Spleen (tissue), 11 donors: ENCODE measurements around the gene FOXK1. TPM values are rescaled to one million over a fixed set of nuclear protein-coding genes. Genes with fewer than 3 reads are reported as not detected.

Experiments used
- DNase-seq: peaks from one replicate; pipeline ENCODE4 v3.0.0-alpha.2; 2020
- H3K27ac ChIP-seq, 8 donors: fragments of 200-600 bp; sonication (generic) in 7 of 8; 1 replicate in 4 of 8; 2 replicates in 4 of 8; pipeline versions ENCODE4 v1.5.0 to v1.8.0; 2016 to 2021; ENCODE audit warnings: inconsistent platforms in 4 of 8, mild to moderate bottlenecking in 4 of 8, moderate library complexity in 1 of 8
- H3K27me3 ChIP-seq, 7 donors: fragments of 200-600 bp; sonication (generic) in 6 of 7; replicated peaks in 1 of 7; 1 replicate in 4 of 7; 2 replicates in 3 of 7; pipeline versions ENCODE4 v1.5.0 to v1.8.0; 2016 to 2021; ENCODE audit warnings: inconsistent platforms in 3 of 7, mild to moderate bottlenecking in 1 of 7
- H3K36me3 ChIP-seq, 6 donors: fragments of 200-600 bp; sonication (generic) in 5 of 6; 1 replicate in 4 of 6; 2 replicates in 2 of 6; pipeline versions ENCODE4 v1.5.0 to v1.8.0; 2016 to 2021; ENCODE audit warnings: inconsistent platforms in 2 of 6
- H3K4me1 ChIP-seq, 6 donors: fragments of 200-600 bp; sonication (generic) in 5 of 6; 1 replicate in 3 of 6; 2 replicates in 3 of 6; pipeline versions ENCODE4 v1.5.0 to v1.8.0; 2016 to 2021; ENCODE audit warnings: inconsistent platforms in 3 of 6
- H3K4me3 ChIP-seq, 8 donors: fragments of 200-600 bp; sonication (generic) in 7 of 8; 1 replicate in 4 of 8; 2 replicates in 4 of 8; pipeline versions ENCODE4 v1.5.0 to v1.8.0; 2016 to 2021; ENCODE audit warnings: inconsistent platforms in 4 of 8, mild to moderate bottlenecking in 4 of 8, moderate library complexity in 2 of 8
- H3K9me3 ChIP-seq, 8 donors: fragments of 200-600 bp; sonication (generic) in 7 of 8; 1 replicate in 4 of 8; 2 replicates in 4 of 8; pipeline versions ENCODE4 v1.5.0 to v1.8.0; 2016 to 2021; ENCODE audit warnings: inconsistent platforms in 4 of 8
- POLR2A ChIP-seq, 3 donors: fragments of 450-650 bp; IDR thresholded peaks; one replicate each; pipeline ENCODE4 v1.5.1; 2017; ENCODE audit warnings: antibody characterized with exemption in 3 of 3, mild to moderate bottlenecking in 1 of 3
- POLR2AphosphoS5 ChIP-seq, 3 donors: sonication (generic); formaldehyde crosslinking; IDR thresholded peaks; one replicate each; pipeline ENCODE4 v1.5.1; 2017; ENCODE audit warnings: antibody characterized with exemption in 3 of 3
- WGBS, 5 donors: extraction: QIAGEN DNeasy Blood & Tissue Kit in 3 of 5; methylation state at CpG; one replicate each; pipeline versions ENCODE4 v1.1.5 to v1.1.7; 2013 to 2018; 5-methylcytosine and 5-hydroxymethylcytosine counted together
- intact Hi-C: fragments of 100-400 bp; cut with DNase I; formaldehyde crosslinking; loops from one replicate; pipeline ENCODE4 v1.15.0; 2023; ENCODE audit warnings: low total_unique reads
- polyA plus RNA-seq, 3 donors: library from polyadenylated mRNA; stranded (reverse); fragments of 200-250 nt; gene quantifications; one replicate each; pipeline ENCODE4 v1.2.1, GENCODE V29; 2013
- total RNA-seq, 7 donors: library from RNA; depleted of rRNA in 3 of 7; stranded (reverse); fragments of >200 nt in 3 of 7; fragmentation: NEBNext Ultra II Directional in 4 of 7; extraction: Animal tissue kit (Norgen Biotek cat#: 25700) in 4 of 7; gene quantifications; one replicate each; pipeline versions ENCODE4 v1.1.0 to v1.2.1, GENCODE V29; 2016 to 2021
- TF ChIP-seq, protein P1 (sequence below), 11 experiments: fragments of 200-600 bp in 7 of 11; fragments of 450-650 bp in 4 of 11; sonication (generic) in 4 of 11; IDR thresholded peaks in 8 of 11; conservative IDR thresholded peaks in 3 of 11; 1 replicate in 7 of 11; 2 replicates in 4 of 11; pipeline versions ENCODE4 v1.4.0 to v1.8.0; 2016 to 2021; ENCODE audit warnings: antibody characterized with exemption in 11 of 11, inconsistent platforms in 4 of 11, mild to moderate bottlenecking in 1 of 11
- donor health status: healthy with polysubstance abuse.
- donor health status: DM: no; HTN: no; CAD: no; lungs with moderate emphysema.
- donor health status: DM: no; HTN: no; CAD: no.
- donor health status: Bipolar disorder and iron deficiency.
- donor health status: healthy.
- donor health status: DM: no; HTN: no; CAD: no.
- donor health status: DM: yes; HTN: yes; CAD: no.

FOXK1 gene
- total and polyA plus RNA-seq, 10 donors, result 2.6 to 46.0 (median 34.8) TPM

DNA sequence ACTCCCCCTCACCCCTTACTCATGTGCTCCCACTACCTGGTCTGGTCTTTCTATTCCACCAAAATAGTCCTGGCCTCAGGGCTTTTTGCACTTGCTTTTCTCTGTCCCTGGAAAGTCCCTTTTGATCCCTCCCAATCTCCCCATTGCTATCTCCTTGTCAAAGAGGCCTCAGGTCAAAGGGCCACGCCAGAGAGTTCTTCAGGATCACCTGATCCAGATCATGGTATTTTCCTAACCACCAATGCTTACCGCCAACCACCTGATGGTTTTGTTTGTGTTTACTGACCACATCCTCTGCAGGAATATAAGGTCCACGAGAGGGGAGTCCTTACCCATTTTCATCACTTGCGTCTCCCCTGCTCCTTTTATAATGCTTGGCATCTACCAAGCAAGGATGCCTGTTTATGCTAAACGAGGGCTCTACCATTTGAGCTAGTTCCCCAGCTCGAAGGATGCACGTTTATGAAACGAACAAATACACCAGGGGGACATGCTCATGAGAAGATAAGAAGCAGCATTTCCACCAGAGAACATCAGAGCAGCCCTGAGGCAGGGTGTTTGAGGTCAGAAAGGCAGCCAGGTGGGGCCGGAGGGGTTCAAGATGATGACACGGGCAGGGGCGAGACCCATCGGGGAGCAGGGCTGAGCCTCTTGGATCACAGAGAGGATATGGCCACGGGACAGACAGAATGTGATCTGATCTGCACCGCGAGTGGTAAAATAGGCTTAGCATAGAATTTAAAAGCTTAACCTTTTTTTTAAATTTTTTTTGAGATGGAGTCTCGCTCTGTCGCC is 43.1 kb upstream of the FOXK1 start:
- 75 to 83% (median 79%) methylated on average over 17 of the region's 17 CpGs for WGBS, 5 donors
- no peak overlapping the region for H3K27ac ChIP-seq
- H3K4me1 ChIP-seq, result peaks cover 0 to 19% (median 13%) of the 10 kb centered on the region in 6 donors
- no peaks in the 10 kb centered on the region for H3K9me3 ChIP-seq
- TF ChIP-seq POLR2A (IDR thresholded peaks at IDR 0.05), result no peak
- TF ChIP-seq, protein P1, sequence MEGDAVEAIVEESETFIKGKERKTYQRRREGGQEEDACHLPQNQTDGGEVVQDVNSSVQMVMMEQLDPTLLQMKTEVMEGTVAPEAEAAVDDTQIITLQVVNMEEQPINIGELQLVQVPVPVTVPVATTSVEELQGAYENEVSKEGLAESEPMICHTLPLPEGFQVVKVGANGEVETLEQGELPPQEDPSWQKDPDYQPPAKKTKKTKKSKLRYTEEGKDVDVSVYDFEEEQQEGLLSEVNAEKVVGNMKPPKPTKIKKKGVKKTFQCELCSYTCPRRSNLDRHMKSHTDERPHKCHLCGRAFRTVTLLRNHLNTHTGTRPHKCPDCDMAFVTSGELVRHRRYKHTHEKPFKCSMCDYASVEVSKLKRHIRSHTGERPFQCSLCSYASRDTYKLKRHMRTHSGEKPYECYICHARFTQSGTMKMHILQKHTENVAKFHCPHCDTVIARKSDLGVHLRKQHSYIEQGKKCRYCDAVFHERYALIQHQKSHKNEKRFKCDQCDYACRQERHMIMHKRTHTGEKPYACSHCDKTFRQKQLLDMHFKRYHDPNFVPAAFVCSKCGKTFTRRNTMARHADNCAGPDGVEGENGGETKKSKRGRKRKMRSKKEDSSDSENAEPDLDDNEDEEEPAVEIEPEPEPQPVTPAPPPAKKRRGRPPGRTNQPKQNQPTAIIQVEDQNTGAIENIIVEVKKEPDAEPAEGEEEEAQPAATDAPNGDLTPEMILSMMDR (IDR thresholded peaks at IDR 0.05 in 8 of 11, conservative IDR thresholded peaks at IDR 0.05 in 3 of 11), result no peak
- no peak for TF ChIP-seq POLR2AphosphoS5 (IDR thresholded peaks at IDR 0.05)
- intact Hi-C loops, result no loop called here
- no peaks in the 10 kb centered on the region for H3K36me3 ChIP-seq
- H3K4me3 ChIP-seq, result no peak overlapping the region
- no peak for DNase-seq
- peaks cover 0 to 10% (median 0%) of the 10 kb centered on the region in 7 donors for H3K27me3 ChIP-seq

DNA sequence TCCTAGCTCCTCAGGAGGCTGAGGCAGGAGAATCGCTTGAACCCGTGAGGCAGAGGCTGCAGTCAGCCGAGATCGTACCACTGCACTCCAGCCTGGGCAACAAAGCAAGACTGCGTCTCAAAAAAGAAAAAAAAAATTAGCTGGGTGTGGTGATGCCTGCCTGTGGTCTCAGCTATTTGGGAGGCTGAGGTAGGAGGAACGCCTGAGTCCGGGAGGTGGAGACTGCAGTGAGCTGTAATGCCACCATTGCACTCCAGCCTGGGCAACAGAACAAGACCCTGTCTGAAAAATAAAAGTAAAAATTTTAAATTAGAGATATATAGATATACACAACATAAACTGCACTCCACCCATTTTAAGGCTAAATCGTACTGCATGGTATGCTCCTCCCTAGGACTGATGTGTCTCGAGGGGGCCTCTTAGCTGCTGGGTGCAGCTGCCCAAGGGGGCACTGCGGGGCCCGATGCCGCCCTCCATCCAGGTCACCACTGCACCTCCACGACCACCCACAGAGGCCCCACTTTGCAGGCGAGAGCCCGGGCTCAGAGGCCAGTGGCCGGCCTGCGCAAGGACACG is 40.9 kb upstream of the FOXK1 start:
- Histone ChIP-seq H3K4me1 (peaks cover 0 to 19% (median 13%) of the 10 kb centered on the region in 6 donors), H3K27me3 (no peaks in the 10 kb centered on the region), H3K27ac (peak overlapping the region; percentile 84 to 96 (median 92)), H3K4me3 (peak overlapping the region; percentile 53 to 89 (median 75)), H3K9me3 (no peaks in the 10 kb centered on the region), H3K36me3 (no peaks in the 10 kb centered on the region)
- DNase-seq, result no peak
- 34 to 38% (median 36%) methylated on average over 15 to 18 of the region's 18 CpGs for WGBS, 5 donors
- intact Hi-C loops, result loop anchor here (5.0 kb wide), 1 partner anchor 41 kb away; the partner anchor contains the start of gene FOXK1
- TF ChIP-seq, protein P1 (IDR thresholded peaks at IDR 0.05 in 8 of 11, conservative IDR thresholded peaks at IDR 0.05 in 3 of 11), result peak in 3 of 11 experiments; percentile 16 to 23 (median 19)
- TF ChIP-seq POLR2A (IDR thresholded peaks at IDR 0.05) (no peak), POLR2AphosphoS5 (IDR thresholded peaks at IDR 0.05) (no peak)

DNA sequence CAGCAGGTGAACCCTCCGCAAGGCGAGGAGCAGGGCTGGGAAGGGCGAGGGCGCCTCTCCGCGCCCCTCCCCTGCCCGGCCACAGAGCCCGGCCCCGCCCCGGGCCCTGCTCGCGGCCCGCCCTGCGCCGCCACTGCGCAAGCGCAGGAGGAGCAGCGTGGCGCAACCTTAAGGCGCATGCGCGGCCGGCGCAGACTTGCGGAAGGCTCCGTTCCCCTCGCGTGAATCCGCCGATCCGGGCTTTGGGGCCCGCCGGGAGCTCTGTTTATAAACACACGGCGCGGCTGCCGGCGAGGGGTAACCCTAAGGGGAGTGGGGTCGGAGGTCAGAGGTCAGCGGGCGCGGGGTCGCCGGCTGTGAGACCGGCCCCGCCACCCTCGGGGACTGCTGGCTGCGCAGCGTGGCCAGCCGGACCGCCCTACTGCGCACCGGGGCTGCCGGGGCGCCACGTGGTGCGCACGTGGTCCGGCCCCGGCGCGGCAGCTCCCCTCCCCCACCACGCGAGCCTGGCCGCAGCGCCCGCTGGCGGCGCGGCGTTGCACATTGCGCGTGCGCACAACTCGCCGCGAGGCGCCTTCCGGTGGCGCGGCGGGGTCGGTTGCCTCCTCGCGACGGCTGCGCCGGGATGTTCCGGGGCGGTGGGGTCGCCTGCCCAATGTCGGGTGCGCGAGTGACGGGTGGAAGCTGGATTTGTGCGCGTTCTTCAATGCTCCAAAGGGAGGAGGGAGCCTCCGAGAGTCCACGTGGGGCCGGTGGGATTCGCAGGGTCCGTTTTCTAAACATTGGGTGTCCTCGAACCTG is 40.2 kb upstream of the FOXK1 start:
- TF ChIP-seq POLR2AphosphoS5 (IDR thresholded peaks at IDR 0.05), result peak; percentile 97 to 98 (median 97)
- TF ChIP-seq, protein P1 (IDR thresholded peaks at IDR 0.05 in 8 of 11, conservative IDR thresholded peaks at IDR 0.05 in 3 of 11), result peak in 8 of 11 experiments; percentile 12 to 65 (median 52)
- TF ChIP-seq POLR2A (IDR thresholded peaks at IDR 0.05), result peak in 2 of 3 donors; percentile 82 to 87
- Histone ChIP-seq H3K36me3 (no peaks in the 10 kb centered on the region), H3K9me3 (peaks cover 0 to 6% (median 4%) of the 10 kb centered on the region in 8 donors), H3K27ac (peak overlapping the region; percentile 84 to 96 (median 92)), H3K4me3 (peak overlapping the region; percentile 53 to 89 (median 75)), H3K27me3 (no peaks in the 10 kb centered on the region), H3K4me1 (peaks cover 0 to 19% (median 13%) of the 10 kb centered on the region in 6 donors)
- intact Hi-C loops, result loop anchor here (5.0 kb wide), 1 partner anchor 40 kb away; the partner anchor contains the start of gene FOXK1
- DNase-seq, result peak; percentile 98
- 0 to 1% (median 0%) methylated on average over 40 to 103 of the region's 103 CpGs for WGBS, 5 donors
